HEK293T (cell line): ENCODE results near the gene VOPP1.

Experiments used
- CTCF ChIA-PET: fragments of 350-600 bp; formaldehyde crosslinking; extraction: SDS; loops from one replicate; lab custom pipeline; 2021; ENCODE audit warnings: antibody characterized with exemption, inconsistent platforms; lab: Yijun Ruan, JAX
- POLR2A ChIA-PET: fragments of 350-600 bp; formaldehyde crosslinking; extraction: SDS; loops from one replicate; lab custom pipeline; 2020; ENCODE audit warnings: antibody characterized with exemption, inconsistent platforms; lab: Yijun Ruan, JAX
- DNase-seq: peaks from one replicate; pipeline ENCODE4 v3.0.0; 2012; ENCODE audit warnings: mixed read lengths; ENCODE audit errors: extremely low spot score
- ARNT ChIP-seq: fragments of 450-650 bp; IDR thresholded peaks from 2 replicates; pipeline ENCODE4 v1.6.1; 2017; ENCODE audit warnings: mild to moderate bottlenecking
- BHLHE40 ChIP-seq: fragments of 450-650 bp; IDR thresholded peaks from 2 replicates; pipeline ENCODE4 v1.6.1; 2016; ENCODE audit warnings: mild to moderate bottlenecking, moderate library complexity, borderline replicate concordance
- CTBP1 ChIP-seq: fragments of 450-650 bp; IDR thresholded peaks from 2 replicates; pipeline ENCODE4 v1.6.1; 2016; ENCODE audit warnings: borderline replicate concordance
- ELF4 ChIP-seq: fragments of 450-650 bp; IDR thresholded peaks from 2 replicates; pipeline ENCODE4 v1.6.1; 2017; ENCODE audit warnings: antibody characterized with exemption
- FOXA1 ChIP-seq: fragments of 450-650 bp; IDR thresholded peaks from 2 replicates; pipeline ENCODE4 v1.6.1; 2016; ENCODE audit warnings: mild to moderate bottlenecking
- FOXK2 ChIP-seq: fragments of 450-650 bp; IDR thresholded peaks from 2 replicates; pipeline ENCODE4 v1.6.1; 2016; ENCODE audit warnings: mild to moderate bottlenecking
- FOXM1 ChIP-seq: fragments of 450-650 bp; IDR thresholded peaks from 2 replicates; pipeline ENCODE4 v1.6.1; 2017; ENCODE audit warnings: mild to moderate bottlenecking, borderline replicate concordance
- HDGF ChIP-seq: fragments of 450-650 bp; IDR thresholded peaks from 2 replicates; pipeline ENCODE4 v1.6.1; 2017; ENCODE audit warnings: antibody characterized with exemption, borderline replicate concordance
- L3MBTL2 ChIP-seq: fragments of 450-650 bp; conservative IDR thresholded peaks from 2 replicates; pipeline ENCODE4 v1.6.1; 2016; ENCODE audit warnings: mild to moderate bottlenecking
- LEF1 ChIP-seq: fragments of 450-650 bp; IDR thresholded peaks from 2 replicates; pipeline ENCODE4 v1.6.1; 2017; ENCODE audit warnings: mild to moderate bottlenecking, borderline replicate concordance
- NFRKB ChIP-seq: fragments of 450-650 bp; IDR thresholded peaks from 2 replicates; pipeline ENCODE4 v1.6.1; 2016; ENCODE audit warnings: mild to moderate bottlenecking, moderate library complexity
- SP1 ChIP-seq: fragments of 450-650 bp; IDR thresholded peaks from 2 replicates; pipeline ENCODE4 v1.6.1; 2017
- SUZ12 ChIP-seq: fragments of 450-650 bp; IDR thresholded peaks from 2 replicates; pipeline ENCODE4 v1.6.1; 2016; ENCODE audit warnings: mild to moderate bottlenecking
- TARDBP ChIP-seq: fragments of 450-650 bp; IDR thresholded peaks from 2 replicates; pipeline ENCODE4 v1.6.1; 2016
- ZNF384 ChIP-seq: fragments of 450-650 bp; IDR thresholded peaks from 2 replicates; pipeline ENCODE4 v1.6.1; 2016
- TF ChIP-seq, protein P1 (sequence below): fragments of 450-650 bp; IDR thresholded peaks from 2 replicates; pipeline ENCODE4 v1.6.1; 2016

The VOPP1 gene

DNA sequence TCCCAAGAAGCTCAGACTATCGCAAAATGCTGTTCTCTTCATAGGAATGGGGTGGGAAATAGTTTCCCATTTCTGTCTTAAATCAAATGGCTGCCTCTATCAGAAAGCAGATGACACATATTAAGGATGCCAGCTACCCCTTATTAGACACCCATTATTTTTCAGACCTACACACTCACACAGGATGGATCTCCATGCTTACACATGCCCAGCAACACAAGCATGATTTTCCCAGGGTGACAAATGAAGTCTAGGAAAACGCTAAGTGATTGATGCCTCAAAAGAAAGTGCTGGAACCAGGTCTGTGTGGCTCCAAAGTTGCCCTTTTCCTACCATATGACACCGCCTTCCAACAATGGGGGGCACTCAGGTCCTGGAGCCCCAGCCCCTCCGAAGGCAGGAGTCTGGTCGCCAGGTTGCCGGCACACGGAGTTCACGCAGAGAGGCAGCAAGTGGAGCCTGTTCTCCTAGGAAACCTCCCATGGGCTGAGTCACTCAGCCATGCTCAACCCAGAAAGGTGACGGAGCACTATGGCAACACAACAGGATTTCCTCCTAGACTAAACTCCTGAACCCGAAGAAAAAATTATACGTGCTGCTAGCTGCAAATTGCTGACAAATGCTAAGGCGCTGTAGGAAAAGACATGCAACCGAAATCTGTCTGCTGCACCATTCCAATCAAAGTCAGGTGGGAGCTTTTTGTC lies 19.8 kb downstream of the VOPP1 start:
- DNase-seq, result no peak
- ChIA-PET POLR2A (no interaction called here), CTCF (no interaction called here)
- TF ChIP-seq NFRKB, result no peak
- TF ChIP-seq L3MBTL2, result no peak
- no peak for TF ChIP-seq ELF4
- TF ChIP-seq HDGF, result no peak
- TF ChIP-seq TARDBP, result no peak
- TF ChIP-seq LEF1, result no peak

DNA sequence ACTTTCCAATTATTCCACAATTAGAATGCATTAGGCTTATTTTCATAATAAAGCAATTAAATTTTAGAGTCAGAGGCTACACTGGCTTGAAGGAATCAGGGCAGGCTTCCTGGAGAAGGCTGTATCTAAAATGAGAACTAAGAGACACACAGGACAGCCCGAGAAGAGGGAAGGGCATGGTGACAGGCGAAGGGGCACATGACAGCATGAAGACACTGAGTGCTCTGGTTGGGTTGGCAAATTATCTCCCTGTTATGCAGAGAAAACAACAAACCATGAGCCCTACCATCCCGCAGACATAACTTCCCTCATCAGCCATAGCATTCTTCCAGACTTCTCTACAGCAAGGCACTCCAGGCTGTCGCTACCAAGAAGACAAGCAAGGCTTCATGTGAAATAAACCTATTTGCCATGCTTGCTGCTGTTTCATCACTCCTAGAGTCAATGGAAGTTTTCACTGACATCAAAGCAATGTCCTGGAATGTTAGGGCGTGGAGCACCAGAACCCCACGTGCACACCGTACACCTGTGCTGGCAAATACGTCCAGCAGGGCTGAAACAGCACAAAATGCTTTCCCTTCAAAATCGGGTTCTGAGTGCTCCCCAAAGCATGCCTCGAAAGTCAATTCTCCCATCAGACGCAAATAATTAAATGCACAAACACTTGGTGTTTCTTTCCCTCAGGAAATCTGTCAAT lies 21.3 kb downstream of the VOPP1 start:
- TF ChIP-seq L3MBTL2, result no peak
- TF ChIP-seq ARNT, result no peak
- no peak for TF ChIP-seq FOXA1
- TF ChIP-seq FOXK2, result no peak
- CTCF ChIA-PET, result interaction anchor here (0.6 kb wide), 1 partner anchor 19 kb away, joined by 3 read pairs; no protein-coding TSS in a partner anchor
- no peak for DNase-seq
- POLR2A ChIA-PET, result no interaction called here

DNA sequence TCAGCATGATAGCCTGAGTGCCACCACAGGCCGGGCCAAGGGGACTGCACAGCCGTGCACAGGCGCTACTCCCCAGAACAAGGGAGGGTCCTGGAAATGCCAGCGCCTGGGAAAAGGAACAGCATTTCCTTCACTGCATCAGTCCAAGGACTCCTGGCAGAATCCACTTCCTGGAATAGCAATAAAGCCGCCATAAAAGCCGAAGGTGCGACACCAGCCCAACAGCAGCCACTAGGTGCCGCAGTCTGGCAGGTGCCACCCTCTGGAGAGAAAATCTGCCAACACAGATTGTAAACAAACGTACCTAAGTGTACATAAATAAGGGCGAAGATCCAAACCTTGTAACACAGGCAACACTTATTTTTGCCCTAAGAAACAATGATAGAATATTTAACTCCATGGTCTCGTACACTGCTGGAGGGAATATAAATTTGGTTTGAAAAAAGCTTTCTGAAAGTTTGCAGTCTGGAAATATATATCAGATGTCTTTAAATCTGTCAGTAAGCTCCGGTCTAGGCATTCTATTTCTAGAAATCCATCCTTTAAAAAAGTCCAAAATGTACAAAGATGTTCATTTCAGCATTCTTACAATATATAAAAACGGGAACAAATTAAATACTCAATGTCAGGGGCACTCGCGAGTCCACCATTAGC lies 22.2 kb downstream of the VOPP1 start:
- TF ChIP-seq FOXK2, result no peak
- no peak for TF ChIP-seq SUZ12
- no peak for TF ChIP-seq FOXA1
- no peak for TF ChIP-seq HDGF
- TF ChIP-seq SP1, result no peak
- TF ChIP-seq NFRKB, result no peak
- TF ChIP-seq ELF4, result no peak
- no peak for TF ChIP-seq TARDBP
- no peak for TF ChIP-seq LEF1
- no peak for TF ChIP-seq BHLHE40
- TF ChIP-seq CTBP1, result no peak
- TF ChIP-seq, protein P1, sequence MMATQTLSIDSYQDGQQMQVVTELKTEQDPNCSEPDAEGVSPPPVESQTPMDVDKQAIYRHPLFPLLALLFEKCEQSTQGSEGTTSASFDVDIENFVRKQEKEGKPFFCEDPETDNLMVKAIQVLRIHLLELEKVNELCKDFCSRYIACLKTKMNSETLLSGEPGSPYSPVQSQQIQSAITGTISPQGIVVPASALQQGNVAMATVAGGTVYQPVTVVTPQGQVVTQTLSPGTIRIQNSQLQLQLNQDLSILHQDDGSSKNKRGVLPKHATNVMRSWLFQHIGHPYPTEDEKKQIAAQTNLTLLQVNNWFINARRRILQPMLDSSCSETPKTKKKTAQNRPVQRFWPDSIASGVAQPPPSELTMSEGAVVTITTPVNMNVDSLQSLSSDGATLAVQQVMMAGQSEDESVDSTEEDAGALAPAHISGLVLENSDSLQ, result no peak
- no peak for TF ChIP-seq ARNT
- no peak for TF ChIP-seq FOXM1
- no peak for TF ChIP-seq ZNF384
- no peak for TF ChIP-seq L3MBTL2
- ChIA-PET POLR2A (no interaction called here), CTCF (interaction anchor here (0.6 kb wide), 1 partner anchor 20 kb away, joined by 3 read pairs; no protein-coding TSS in a partner anchor)
- DNase-seq, result no peak

DNA sequence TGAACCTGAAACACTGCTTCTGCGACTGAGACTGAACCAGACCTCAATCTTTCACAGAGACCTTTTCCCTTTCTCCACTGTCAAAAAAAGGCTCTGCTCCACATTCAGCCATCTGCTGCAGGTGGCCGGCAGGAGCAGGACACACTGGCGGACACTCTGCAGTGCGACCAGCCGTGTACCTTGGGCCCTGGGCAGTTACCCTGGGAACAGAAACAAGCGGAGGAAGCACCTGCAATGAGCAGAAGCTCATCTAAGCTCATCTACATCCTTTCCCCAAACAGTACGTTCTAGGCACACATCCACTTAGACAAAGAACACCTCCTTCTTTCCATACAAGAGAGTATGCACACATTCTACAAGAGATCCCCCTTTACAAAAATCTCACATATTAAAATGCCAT lies 22.8 kb downstream of the VOPP1 start:
- CTCF ChIA-PET, result no interaction called here
- DNase-seq, result no peak
- TF ChIP-seq FOXM1, result no peak
- TF ChIP-seq HDGF, result no peak
- no peak for TF ChIP-seq NFRKB
- TF ChIP-seq CTBP1, result no peak
- no peak for TF ChIP-seq BHLHE40
- TF ChIP-seq FOXK2, result no peak
- TF ChIP-seq SUZ12, result no peak
- no peak for TF ChIP-seq ZNF384
- no peak for TF ChIP-seq TARDBP
- TF ChIP-seq L3MBTL2, result no peak
- TF ChIP-seq ELF4, result no peak
- TF ChIP-seq LEF1, result no peak
- POLR2A ChIA-PET, result no interaction called here

DNA sequence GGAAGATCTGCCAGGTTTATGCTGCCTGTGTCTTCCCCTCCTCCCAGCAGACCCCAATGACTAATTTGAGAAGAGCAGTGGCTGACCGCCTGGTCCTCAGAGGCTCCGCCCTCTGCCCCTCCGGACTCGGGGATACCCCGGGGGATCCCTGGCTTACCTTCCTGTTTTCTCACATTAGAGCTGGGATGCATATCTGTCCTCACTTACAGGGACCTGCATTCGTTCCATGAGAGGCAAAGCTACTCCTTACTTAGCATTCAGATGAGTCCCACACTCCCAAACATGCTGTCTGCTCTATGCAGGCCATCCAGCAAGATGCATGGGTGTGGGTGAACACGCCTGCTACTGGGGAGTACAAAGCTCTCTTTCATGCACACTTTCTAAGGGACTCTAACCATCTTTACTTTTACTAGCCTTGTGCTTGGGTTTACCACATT lies 24.0 kb downstream of the VOPP1 start:
- ChIA-PET POLR2A (no interaction called here), CTCF (no interaction called here)
- DNase-seq, result no peak
- TF ChIP-seq L3MBTL2 (no peak), TARDBP (no peak), FOXM1 (no peak), FOXK2 (no peak), SP1 (no peak), ZNF384 (no peak), ELF4 (no peak), HDGF (no peak), NFRKB (no peak), BHLHE40 (no peak), SUZ12 (no peak), LEF1 (no peak), FOXA1 (no peak), ARNT (no peak), CTBP1 (no peak)
- TF ChIP-seq, protein P1, result no peak

DNA sequence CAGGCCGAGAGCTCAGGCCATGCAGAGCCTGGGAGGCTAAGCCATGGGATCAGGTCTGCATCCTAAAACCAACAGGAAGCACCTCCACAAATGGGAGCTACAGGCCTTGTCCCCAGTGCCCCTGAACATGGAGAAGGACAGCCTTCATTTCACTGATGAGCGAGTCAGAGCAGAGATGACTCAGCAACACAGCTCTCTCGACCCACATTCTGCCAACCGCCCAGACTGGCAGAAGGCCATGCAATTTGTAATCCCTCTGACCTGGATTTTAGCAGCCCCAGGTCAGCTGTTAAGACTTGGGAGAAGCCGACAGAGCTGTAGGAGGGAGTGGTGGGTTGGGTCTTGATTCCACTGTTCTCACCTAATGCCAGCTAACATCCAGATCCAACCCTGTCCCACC lies 25.5 kb downstream of the VOPP1 start:
- ChIA-PET POLR2A (no interaction called here), CTCF (interaction anchor here (0.6 kb wide), 1 partner anchor 62 kb away, joined by 3 read pairs; no protein-coding TSS in a partner anchor)
- TF ChIP-seq FOXK2 (no peak), ARNT (no peak), LEF1 (no peak), FOXM1 (no peak), TARDBP (no peak), BHLHE40 (no peak), ZNF384 (no peak), SUZ12 (no peak), HDGF (no peak)
- DNase-seq, result no peak
